Left cardiac atrium (tissue), 4 donors: ENCODE measurements around the gene DNM1L. TPM values are rescaled to one million over a fixed set of nuclear protein-coding genes. Genes with fewer than 3 reads are reported as not detected.

ENCODE experiments used
- ATAC-seq, 2 donors: fragments of 200-7000 bp; cut with Tn5 transposase; one replicate each; pipeline ENCODE4 v1.9.1; 2020; ENCODE audit warnings: mild to moderate bottlenecking in 2 of 2, moderate library complexity in 2 of 2
- DNase-seq: peaks from one replicate; pipeline ENCODE4 v3.0.0-alpha.2; 2020
- intact Hi-C, 2 donors: fragments of 100-400 bp; cut with DNase I; formaldehyde crosslinking; loops; one replicate each; pipeline versions ENCODE4 v1.14.1 to v1.15.1; 2022 to 2023
- long read RNA-seq: library from polyadenylated mRNA; unstranded; transcript quantifications from one replicate; pipeline ENCODE4 v2.0.0, GENCODE V29; 2021
- total RNA-seq, 2 donors: library from RNA; stranded (reverse); fragmentation: NEBNext Ultra II Directional; extraction: Animal tissue kit (Norgen Biotek cat#: 25700); gene quantifications; one replicate each; pipeline ENCODE4 v1.2.1, GENCODE V29; 2021
- donor health status: DM: no; HTN: yes; CAD: no.
- donor health status: DM: no; HTN: yes; CAD: no; lungs with severe emphysema.
- donor health status: DM: yes; HTN: yes; CAD: no.
- donor health status: Dilated cardiomyopathy.

DNM1L gene
- 10 to 100 TPM; 55.6 to 69.1 TPM for total RNA-seq
- long read RNA-seq, full-length matches to known transcripts: 60 of 65 reads
- long read RNA-seq, partial matches to known transcripts: 2 of 65 reads
- long read RNA-seq, other reads (novel, unspliced or antisense): 3 of 65 reads

DNA sequence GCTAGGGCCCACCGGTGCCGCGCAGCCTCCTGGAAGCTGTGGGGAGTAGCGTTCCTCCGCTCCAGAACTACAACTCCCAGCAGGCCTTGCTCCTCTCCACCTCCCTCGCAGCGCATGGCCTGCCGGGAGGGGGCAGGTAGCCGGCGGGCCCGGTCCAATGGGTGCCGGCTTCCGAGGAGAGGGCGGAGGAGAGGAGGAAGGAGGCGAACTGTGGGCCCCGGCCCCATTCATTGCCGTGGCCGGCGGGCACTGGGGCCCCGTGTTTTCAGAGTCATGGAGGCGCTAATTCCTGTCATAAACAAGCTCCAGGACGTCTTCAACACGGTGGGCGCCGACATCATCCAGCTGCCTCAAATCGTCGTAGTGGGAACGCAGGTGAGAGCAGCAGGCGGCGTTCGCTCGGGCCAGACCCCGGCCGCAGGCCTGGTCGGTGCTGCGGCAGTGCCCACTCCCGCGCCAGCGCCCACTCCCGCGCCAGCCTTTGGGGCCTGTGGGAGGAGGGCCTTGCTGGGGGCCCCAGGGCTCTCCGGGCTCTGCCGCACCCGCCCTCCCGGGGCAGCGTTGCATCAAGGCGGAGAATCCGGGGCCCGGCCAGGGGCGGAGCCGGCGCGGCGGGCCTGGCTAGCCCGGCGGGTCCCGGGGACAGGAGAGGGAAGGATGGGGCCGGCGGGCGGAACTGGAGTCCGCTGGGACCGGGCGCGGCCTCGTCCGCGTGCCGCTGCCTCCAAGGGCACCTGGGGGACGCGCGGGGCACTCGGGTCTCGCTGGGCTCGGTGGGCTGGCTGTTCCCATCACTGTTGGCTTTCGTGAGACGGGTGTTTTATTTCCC is at the start of gene DNM1L:
TSS of gene DNM1L (plus strand) at position 211 of the 829 bp plus-strand sequence. CDS start at position 274, 63 bp downstream.
- intact Hi-C loops: loop anchor here in 1 of 2 donors (10.0 kb wide), 1 partner anchor 1025 kb away; the partner anchor contains the start of gene ETFBKMT
- peak; percentile 99 for ATAC-seq

DNA sequence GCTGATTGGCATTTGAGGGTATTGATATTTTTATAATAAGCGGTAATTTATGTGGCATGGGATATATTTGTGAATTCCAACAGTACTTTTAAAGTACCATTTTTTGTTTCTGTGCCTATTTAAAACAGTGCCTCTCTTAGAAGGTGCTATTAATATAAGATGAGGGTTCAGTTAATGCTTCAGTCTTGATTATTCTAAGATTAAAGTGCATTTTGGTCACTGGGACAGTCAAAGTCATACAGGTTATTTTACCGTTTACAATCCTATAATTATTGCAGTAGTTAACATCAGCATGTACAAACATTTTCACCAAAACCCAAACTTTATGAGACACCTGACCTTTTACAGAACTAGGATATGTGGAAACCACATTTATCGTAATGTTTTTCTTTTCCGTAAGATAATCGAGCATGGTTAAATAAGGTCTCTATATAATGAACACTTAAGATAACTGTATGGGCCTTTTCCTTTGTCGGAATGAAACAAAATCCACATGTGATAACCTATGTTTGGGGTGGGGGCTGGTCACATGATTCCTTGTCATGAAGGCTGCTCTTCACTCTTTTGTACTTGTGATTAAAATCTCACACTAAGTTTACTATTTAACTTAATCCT is 37.7 kb upstream of the DNM1L start:
- intact Hi-C loops: no loop called here
- DNase-seq (no peak), ATAC-seq (no peak)

More for the DNA sequence above, at the start of gene DNM1L:
- DNase-seq: peak; percentile 95

DNA sequence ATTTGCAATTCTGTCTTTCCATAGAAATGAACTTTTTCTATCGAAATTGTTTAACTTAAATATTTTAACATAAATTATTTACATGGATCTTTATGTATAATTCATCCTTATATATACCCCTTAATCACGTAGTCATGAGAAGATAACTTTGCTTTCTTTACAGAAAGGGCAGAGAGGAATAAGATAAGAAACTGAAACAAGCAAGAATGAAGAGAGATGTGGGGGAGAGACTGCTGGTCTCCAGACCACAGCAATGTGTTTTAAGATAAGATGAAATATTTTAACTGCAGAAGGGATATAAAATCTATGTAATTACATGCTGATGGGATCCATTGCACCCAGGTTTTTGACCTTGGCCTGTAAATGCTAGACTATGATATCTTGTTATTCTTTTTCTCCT is 34.7 kb upstream of the DNM1L start:
- ATAC-seq (no peak), DNase-seq (no peak)
- intact Hi-C loops: no loop called here

DNA sequence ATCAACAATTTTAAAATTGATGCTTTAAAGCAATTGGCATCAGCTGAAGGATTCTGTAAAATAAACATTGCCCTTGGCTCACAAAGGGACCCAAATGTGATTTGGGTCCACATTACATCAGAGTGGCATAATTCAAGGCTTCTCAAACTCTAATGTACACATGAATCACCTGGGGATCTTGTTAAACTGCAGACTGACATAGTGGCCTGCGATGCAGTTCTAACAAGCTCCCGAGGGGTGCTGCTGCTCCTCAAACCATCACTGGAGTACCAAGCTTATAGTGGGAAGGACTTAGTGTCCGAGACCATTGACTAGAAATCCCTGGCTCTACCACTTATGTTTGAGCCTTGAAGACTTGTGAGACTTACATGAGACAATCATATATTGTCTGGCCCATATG is 31.8 kb upstream of the DNM1L start:
- DNase-seq (no peak), ATAC-seq (no peak)
- intact Hi-C loops: no loop called here

DNA sequence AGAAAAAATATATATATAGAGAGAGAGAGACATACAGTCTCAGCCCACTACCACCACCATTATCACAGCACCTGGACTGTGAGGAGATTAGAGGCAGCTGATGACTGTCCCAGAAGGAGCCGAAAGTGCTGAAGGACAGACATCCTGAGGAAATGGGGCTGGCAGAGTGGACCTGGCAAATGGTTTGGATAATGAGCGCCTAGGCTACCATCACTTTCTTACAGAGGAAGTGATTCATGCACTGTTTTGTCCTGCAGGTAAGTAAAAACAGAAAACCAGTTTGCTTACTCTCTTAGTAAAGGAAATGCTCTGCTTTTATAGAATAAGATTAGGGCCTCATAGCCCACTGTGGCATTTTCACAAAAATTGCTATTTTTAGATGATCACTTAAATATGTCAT is 28.6 kb upstream of the DNM1L start:
- intact Hi-C loops: no loop called here
- ATAC-seq (no peak), DNase-seq (no peak)

DNA sequence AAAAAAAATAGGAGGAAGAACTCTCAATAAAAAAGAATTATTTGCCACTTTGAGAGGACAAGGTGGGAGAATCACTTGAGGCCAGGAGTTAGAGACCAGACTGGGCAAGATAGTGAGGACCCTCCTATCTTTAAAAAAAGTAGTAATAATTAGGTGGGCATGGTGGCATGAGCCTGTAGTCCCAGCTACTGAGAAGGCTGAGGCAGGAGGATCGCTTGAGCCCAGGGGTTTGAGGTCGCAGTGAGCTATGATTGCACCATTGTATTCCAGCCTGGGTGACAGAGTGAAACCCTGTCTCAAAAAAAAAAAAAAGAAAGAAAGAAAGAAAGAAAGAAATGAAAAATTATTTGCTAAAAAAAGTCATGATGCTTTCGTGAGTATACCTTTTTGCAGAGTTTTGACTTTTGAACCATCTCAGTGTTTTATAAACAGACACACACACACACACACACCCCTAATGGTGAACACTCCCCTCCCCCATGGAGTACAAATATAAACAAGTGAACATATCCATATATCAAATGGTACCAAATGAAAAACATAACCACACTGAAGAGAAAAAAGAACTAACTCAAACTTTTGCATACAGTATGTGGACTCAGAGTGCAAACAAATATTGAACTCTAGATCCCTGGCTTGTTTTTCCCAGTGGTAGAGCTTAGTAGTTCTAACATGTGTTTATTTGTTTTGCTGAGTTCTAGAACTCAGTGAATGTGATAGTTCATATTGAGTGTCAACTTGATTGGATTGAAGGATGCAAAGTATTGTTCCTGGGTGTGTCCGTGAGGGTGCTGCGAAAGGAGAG is 27.7 kb upstream of the DNM1L start:
- ATAC-seq: no peak
- no peak for DNase-seq
- intact Hi-C loops: no loop called here

DNA sequence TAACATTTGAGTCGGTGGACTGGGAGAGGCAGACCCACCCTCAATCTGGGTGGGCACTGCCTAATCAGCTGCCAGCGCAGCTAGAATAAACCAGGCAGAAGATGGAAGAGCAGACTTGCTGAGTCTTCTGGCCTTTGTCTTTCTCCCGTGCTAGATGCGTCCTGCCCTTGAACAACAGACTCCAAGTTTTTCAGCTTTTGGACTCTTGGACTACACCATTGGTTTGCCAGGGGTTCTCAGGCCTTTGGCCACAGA is 27.2 kb upstream of the DNM1L start:
- intact Hi-C loops: no loop called here
- no peak for DNase-seq
- no peak for ATAC-seq

DNA sequence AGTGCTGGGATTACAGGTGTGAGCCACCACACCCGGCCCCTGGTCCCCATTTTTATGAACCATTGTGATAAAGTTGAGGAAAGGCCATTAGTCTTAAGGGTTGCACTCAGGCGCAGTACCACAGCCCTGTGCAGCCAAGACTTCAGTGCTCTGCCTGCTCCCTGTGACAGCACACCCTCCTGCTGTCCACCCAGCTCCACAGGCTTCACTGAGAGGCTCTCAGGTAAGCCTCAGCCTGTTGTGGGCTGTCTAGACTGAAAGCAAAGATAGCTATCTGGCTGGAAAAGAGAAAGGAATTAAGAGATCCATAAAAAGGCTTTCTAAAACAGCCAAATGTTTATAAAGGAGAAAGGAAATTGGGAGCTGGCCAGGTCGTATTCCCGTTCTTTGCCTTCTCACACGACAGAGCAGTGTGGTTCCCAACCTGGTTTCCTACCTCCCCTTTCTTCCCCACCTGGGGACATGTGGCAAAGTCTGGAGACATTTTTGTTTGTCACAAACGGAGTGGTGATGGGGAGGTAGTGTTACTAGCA is 19.1 kb upstream of the DNM1L start:
- intact Hi-C loops: loop anchor here (5.0 kb wide), 2 partner anchors 203 to 213 kb away; no protein-coding TSS in a partner anchor
- DNase-seq: no peak
- ATAC-seq: no peak

DNA sequence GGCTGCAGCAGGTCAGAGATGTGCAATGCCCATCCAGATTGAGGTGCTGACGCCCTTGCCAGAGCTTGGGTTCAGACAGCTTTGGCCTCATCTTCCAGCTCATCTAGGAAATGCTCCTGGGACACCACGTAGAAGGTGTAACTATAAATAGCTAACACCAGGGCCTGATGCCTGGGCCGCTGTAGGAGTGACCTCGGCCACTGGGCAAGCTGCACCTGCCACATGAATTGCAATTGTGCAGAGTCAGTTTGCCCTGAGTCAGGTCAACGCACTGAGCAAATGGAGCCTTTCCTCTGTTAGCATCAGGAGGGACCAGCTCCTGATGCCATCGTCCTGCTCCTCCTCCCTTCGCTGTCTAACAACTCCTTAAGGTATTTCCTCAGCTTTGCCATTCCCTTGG is 17.4 kb upstream of the DNM1L start:
- no peak for ATAC-seq
- intact Hi-C loops: no loop called here
- no peak for DNase-seq

DNA sequence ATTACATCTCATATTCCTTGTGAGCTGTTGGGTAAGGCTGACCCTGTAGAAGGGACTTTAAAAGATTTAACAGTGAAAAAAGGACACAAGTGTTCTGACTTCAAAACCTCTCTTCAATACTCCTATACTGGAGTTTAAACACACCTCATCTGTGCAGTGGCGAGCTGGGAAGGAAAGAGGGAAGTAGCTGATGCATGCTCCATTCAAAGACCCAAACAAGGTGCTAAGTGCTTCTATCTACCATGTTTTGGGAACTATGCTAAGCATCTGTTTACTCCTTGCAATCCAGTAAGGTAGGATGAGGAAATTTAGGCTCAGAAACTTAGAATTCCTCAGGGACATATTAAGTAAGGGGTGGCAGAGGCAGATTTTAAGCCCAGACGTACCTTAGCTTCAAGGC is 16.4 kb upstream of the DNM1L start:
- DNase-seq: no peak
- intact Hi-C loops: no loop called here
- no peak for ATAC-seq

DNA sequence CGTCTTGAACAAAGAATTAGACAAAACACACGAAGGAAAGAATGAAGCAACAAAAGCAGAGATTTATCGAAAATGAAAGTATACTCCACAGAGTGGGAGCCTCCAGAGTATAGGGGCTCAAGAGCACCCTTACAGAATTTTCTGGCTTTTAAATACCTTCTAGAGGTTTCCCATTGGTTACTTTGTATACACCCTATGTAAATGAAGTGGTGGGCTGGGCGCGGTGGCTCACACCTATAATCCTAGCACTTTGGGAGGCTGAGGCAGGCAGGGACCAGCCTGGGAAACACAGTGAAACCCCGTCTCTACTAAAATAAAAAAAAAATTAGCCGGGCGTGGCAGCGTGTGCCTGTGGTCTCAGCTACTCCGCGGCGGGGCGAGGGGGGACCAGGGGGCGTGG is 13.1 kb upstream of the DNM1L start:
- ATAC-seq: no peak
- intact Hi-C loops: no loop called here
- no peak for DNase-seq

DNA sequence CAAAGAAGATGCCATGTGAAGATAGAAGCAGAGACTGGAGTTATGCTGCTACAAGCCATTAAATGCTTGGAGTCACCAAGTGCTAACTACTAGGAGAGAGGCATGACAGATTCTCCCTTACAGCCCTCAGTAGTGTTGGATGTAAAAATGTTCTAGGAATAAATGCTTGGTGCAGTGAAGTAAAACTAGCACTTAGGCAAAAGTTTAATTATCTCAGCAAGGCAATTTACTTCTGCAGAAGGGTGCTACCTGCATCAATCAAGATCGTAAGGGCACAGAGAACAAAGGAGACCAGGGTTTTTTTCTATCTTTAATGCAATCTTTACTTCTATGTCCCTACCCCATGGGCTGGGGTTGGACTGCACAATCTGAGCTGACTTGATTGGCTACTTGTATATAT is 9.5 kb upstream of the DNM1L start:
- DNase-seq (no peak), ATAC-seq (no peak)
- intact Hi-C loops: no loop called here

DNA sequence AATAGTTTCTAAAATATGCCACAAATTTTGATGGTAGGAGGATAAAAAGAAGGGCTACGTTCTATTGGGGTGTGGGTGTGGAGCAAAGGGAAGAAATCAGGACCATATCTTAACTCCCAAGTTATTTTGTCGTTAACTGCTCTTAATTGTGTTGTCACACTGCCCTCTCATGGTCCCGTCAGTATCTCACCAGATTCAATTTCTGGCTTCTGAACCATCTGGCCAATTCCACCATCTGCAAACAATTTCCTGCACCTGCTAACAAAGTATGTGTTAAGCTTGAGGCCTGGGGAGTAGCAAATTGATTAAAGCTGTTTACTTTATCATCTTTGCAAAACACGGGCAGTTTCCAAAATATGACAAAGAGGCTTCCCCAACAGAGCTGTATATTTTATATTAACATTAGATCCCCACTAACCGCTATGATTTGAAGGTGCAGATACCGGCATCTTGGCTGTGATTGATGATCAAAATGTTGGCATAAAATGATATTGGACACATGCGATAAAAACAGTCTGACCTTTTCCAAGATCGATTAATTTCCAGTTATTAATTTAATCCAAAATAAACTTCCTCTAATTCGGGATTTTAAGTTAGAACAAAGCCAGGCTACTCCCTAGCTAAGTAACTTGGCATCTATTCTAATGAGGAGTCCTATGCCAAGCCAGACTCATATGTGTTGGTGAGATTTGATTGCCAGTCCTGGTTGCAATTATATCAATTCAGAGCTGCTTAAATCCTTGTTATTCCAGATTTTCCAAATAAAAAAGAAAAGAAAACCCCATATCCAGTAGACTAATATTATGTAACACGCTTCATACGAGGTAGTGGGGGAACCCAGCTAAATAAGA is 6.9 kb upstream of the DNM1L start:
- no peak for DNase-seq
- ATAC-seq: peak; percentile 75 to 89
- intact Hi-C loops: loop anchor here (2.0 to 10.0 kb wide), 4 partner anchors 215 to 1017 kb away; partner anchors contain the start of gene ETFBKMT (in 1 of the 2)

DNA sequence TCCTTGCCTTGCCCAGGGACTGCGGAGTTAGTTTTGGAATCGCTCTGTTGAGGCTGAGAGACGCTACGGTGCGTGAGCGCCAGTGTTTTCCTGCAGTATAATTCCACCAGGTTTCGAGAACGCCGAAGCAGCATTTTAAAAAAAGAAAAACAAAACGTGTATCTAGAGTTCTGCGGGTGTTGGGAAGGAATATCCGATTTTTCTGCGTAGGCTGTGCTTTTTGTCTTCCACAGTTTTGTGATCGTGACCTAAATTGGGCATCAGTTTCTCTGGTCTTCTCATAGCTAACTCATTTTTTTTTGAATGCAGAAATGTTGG is 778 bp downstream of the DNM1L start:
- intact Hi-C loops: loop anchor here in 1 of 2 donors (10.0 kb wide), 1 partner anchor 1025 kb away; the partner anchor contains the start of gene ETFBKMT
- no peak for ATAC-seq

DNA sequence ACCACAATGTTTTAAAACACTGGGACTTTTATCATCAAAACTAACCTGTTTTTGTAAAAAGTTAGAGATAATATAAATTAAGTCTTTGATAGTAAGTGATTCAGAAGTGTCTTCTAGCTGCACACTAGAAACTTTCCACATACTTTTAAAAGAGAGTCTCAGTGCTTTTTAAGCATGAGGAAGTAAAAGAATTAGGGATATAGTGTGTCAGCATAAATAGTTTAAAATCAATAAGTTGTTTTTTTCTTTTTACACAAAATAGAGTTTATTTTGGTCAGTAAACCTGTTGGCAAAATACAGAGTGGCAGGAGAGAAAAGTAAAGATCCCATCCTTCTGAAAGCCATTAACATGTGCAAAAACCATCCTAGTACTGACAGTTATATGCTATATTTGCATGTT is 1.7 kb downstream of the DNM1L start:
- no peak for DNase-seq
- intact Hi-C loops: no loop called here
- ATAC-seq: no peak

More for the DNA sequence above, 778 bp downstream of the DNM1L start:
- no peak for DNase-seq

DNA sequence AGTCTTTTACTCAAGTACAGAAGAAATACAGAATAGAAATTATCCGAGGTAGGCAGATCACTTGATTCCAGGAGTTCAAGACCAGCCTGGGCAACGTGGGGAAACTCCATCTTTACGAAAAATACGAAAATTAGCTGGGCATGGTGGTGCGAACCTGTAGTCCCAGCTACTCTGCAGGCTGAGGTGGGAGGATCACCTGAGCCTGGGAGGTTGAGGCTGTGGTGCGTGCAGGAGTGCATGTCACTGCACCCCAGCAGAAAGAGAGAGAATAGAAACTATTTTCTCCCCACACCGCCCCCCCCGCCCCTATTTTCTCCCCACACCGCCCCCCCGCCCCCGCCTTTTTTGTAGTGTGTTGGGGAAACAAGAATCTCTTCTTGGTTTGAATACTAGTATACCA is 2.2 kb downstream of the DNM1L start:
- intact Hi-C loops: no loop called here
- no peak for ATAC-seq
- no peak for DNase-seq

DNA sequence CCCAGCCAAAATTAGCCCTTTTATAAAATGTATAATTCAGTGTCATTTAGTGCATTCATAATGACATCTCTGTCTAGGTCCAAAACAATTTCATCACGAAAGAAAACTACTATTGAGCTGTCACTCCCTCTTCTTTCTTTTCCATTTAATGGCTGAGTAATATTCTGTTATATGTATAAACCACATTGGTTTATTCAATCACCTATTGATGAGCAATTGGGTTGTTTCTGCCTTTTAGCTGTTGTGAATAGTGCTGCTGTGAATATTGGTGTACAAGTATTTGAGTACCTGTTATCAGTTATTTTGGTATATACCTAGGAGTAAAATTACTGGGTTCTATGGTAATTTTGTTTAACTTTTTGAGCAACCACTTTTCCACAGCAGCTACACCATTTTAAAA is 7.2 kb downstream of the DNM1L start:
- ATAC-seq: no peak
- intact Hi-C loops: no loop called here
- no peak for DNase-seq

DNA sequence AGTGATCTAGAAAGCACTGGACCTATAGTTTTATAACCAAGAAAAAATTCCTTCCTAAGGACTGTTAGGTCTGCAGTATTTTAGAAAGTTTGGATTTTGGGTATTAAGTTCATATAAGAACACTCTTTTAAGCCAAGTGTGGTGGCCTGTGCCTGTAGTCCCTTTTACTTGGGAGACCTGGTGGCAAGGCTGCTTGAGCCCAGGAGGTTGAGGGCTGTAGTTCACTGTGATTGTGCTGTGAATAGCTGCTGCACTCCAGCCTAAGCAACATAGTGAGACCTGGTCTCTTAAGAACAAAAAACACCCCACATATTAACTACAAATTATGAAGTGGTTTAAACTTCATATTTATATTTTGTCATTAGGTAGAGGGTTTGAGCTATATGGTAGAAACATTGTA is 9.7 kb downstream of the DNM1L start:
- intact Hi-C loops: no loop called here
- ATAC-seq: no peak
- DNase-seq: no peak

DNA sequence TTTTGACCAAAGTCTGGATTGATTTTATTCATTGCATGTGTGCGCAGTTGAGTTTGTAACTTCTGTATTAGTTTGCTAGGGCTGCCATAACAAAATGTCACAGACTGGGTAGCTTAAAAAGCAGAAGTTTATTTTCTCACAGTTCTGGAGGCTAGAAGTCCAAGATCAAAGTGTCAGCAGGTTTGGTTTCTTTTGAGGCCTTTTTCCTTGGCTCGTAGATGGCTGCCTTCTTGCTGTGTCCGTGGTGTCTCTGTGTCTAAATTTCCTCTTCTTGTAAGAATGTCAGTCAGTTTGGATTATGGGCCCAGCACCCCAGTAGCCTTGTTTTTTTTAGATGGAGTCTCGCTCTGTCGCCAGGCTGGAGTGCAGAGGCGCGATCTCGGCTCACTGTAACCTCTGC is 11.8 kb downstream of the DNM1L start:
- no peak for DNase-seq
- no peak for ATAC-seq
- intact Hi-C loops: no loop called here
